Measurements from ENCODE around the gene GTF3C4.

GTF3C4 gene

DNA sequence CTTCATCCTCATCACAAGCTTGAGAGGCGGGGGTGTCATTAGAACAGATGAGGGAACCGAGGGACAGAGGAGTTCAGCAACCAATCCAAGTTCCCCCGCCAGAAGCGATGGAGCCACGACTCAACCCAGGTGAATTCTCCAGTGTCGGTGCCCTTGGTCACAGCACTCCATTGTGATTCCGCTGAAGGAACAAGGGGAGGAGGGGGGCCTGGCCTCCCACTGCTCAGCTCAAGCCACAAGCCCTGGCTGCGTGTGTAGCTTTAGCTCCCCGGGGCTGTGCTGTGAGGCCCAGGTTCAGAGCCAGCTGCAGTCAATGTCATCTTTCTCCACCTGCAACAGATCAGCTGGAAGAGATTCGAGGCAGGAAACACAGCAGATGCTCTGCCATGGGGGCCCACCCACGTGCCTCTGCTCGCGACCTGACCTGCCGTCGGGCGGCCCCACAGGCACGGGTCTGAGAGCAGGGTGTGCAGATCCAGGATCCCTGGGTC, 72.6 kb downstream of the GTF3C4 start:
- ChIA-PET POLR2A (no interaction called here), CTCF (no interaction called here)
- TF ChIP-seq, protein P1, sequence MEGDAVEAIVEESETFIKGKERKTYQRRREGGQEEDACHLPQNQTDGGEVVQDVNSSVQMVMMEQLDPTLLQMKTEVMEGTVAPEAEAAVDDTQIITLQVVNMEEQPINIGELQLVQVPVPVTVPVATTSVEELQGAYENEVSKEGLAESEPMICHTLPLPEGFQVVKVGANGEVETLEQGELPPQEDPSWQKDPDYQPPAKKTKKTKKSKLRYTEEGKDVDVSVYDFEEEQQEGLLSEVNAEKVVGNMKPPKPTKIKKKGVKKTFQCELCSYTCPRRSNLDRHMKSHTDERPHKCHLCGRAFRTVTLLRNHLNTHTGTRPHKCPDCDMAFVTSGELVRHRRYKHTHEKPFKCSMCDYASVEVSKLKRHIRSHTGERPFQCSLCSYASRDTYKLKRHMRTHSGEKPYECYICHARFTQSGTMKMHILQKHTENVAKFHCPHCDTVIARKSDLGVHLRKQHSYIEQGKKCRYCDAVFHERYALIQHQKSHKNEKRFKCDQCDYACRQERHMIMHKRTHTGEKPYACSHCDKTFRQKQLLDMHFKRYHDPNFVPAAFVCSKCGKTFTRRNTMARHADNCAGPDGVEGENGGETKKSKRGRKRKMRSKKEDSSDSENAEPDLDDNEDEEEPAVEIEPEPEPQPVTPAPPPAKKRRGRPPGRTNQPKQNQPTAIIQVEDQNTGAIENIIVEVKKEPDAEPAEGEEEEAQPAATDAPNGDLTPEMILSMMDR (IDR thresholded peaks at IDR 0.05; ENCODE audit: insufficient read depth, low read length, missing control alignments): no peak

DNA sequence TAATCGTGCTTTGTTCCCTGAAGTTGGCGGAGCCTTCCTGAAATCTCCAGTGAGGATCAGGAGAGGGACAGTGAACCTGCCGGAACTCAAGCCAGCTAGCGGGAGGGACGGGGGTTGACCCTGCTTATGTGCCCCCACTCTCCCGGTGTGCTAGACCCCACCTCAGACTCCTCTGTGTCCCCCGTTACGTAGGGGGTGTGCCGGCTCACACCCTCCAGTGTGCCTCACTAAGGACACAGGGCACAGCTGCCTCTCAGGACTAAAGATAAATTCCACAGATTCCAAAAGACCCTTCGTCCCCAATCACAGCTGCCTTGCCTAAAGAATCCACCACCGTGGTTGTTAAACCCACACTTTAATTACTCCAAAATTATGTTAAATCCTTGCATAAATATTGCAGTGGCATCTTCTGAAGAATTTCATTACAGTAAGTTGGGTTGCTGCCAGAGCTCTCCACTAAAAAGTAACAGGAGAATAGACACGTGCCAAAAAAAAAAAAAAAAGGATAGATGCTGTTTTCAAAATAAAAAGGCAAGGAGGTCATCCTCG, 73.7 kb downstream of the GTF3C4 start:
- ChIA-PET POLR2A (no interaction called here), CTCF (interaction anchor here (1.0 kb wide), 1 partner anchor 10 kb away, joined by 3 read pairs; no protein-coding TSS in a partner anchor)
- no peak overlapping the region for H3K4me3 ChIP-seq (ENCODE audit: low read depth, low read length)
- DNase-seq (ENCODE audit: low read depth, low spot score): no peak
- TF ChIP-seq, protein P1 (IDR thresholded peaks at IDR 0.05; ENCODE audit: insufficient read depth, low read length, missing control alignments): no peak

More for the DNA sequence above, 72.6 kb downstream of the GTF3C4 start:
- no peak overlapping the region for H3K4me3 ChIP-seq (ENCODE audit: low read depth, low read length)
- DNase-seq (ENCODE audit: low read depth, low spot score): no peak

All from AG04449 (cell line).